ENCODE results near the gene NDUFA1.
A peak's percentile ranks its signal among the peaks of the same experiment; 100 is the strongest.
"Not testable (repeated sequence)": the region's sequence is repeated elsewhere in the genome, so short reads cannot be mapped to it uniquely, and the experiment has no call there.

NDUFA1 gene

DNA sequence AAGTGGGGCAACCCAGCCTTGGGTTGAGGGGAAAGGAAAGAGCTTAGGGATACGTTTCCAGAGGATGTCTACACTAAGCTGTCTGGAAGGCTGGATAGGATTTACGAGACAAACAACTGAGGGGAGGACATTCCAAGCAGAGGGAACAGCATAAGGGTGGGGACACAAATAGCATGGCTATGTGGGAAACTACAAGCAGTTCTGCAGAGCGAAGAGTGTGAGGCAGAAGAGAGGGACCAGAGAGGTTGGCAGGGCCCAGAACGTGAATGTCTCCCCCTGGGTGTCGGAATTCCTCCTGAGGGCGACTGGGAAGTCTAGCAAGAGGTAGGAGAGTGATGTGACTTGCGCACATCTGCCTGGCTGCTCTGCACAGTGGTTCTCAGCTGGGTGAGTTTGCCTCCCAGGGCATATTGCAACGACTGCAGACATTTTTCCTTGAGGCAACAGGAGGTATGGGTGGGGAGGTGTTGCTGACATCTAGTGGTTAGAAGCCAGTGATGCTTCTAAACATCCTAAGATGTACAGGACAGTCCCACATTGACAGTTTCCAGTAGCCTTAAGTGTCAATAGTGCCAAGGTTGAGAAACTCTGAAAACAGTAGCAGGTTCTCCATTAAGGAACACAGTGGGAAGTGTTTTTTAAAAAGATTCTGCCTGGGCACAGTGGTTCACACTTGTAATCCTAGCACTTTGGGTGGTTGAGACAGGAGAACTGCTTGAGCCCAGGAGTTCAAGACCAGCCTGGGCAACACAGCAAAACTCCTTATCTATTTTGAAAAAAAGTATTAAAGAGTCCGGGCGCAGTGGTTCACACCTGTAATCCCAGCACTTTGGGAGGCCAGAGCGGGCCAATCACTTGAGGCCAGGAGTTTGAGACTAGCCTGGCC, 9.2 kb downstream of the NDUFA1 start:
- no peaks in the 10 kb centered on the region for H3K36me3 ChIP-seq (ENCODE audit: insufficient read depth, low read length)
- H3K4me2 ChIP-seq (ENCODE audit: low read length) = no peak overlapping the region
- no peak overlapping the region for H3K9ac ChIP-seq (ENCODE audit: low read depth, low read length)
- H3K4me3 ChIP-seq (ENCODE audit: low read length) = no peak overlapping the region
- no peaks in the 10 kb centered on the region for H3K4me1 ChIP-seq (ENCODE audit: control insufficient read depth, insufficient read depth, low read length)
- no peaks in the 10 kb centered on the region for H3K9me3 ChIP-seq (replicated peaks; ENCODE audit: low read length)
- no peaks in the 10 kb centered on the region for H3K27me3 ChIP-seq (ENCODE audit: control insufficient read depth, insufficient read depth, low read length)

- Histone ChIP-seq H3K27me3 (ENCODE audit: control insufficient read depth, insufficient read depth, low read length) (no peaks in the 10 kb centered on the region), H3K9ac (ENCODE audit: low read depth, low read length) (no peak overlapping the region), H3K4me2 (ENCODE audit: low read length) (no peak overlapping the region), H3K4me1 (ENCODE audit: control insufficient read depth, insufficient read depth, low read length) (no peaks in the 10 kb centered on the region), H3K4me3 (ENCODE audit: low read length) (no peak overlapping the region), H3K36me3 (ENCODE audit: insufficient read depth, low read length) (no peaks in the 10 kb centered on the region), H3K9me3 (replicated peaks; ENCODE audit: low read length) (no peaks in the 10 kb centered on the region)
These were observed 14.2 kb downstream of the NDUFA1 start for GRCh38 chrX:119885554-119886428.

- H3K4me3 ChIP-seq (ENCODE audit: low read length) = peak overlapping the region; percentile 65
- H3K27me3 ChIP-seq (ENCODE audit: control insufficient read depth, insufficient read depth, low read length) = no peaks in the 10 kb centered on the region
- peak overlapping the region; percentile 80 for H3K4me2 ChIP-seq (ENCODE audit: low read length)
- H3K36me3 ChIP-seq (ENCODE audit: insufficient read depth, low read length) = no peaks in the 10 kb centered on the region
- H3K4me1 ChIP-seq (ENCODE audit: control insufficient read depth, insufficient read depth, low read length) = no peaks in the 10 kb centered on the region
- H3K9me3 ChIP-seq (replicated peaks; ENCODE audit: low read length) = no peaks in the 10 kb centered on the region
- H3K9ac ChIP-seq (ENCODE audit: low read depth, low read length) = no peak overlapping the region
These were observed 16.2 kb downstream of the NDUFA1 start for GRCh38 chrX:119887721-119888425.

DNA sequence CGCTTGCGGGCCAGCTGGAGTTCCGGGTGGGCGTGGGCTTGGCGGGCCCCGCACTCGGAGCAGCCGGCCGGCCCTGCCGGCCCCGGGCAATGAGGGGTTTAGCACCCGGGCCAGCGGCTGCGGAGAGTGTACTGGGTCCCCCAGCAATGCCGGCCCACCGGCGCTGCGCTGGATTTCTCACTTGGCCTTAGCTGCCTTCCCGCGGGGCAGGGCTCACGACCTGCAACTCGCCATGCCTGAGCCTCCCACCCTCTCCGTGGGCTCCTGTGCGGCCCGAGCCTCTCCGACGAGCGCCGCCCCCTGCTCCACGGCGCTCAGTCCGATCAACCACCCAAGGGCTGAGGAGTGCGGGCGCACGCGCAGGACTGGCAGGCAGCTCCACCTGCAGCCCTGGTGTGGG, 19.0 kb downstream of the NDUFA1 start:
- H3K4me3 ChIP-seq (ENCODE audit: low read length); H3K9ac ChIP-seq (ENCODE audit: low read depth, low read length); H3K4me1 ChIP-seq (ENCODE audit: control insufficient read depth, insufficient read depth, low read length); H3K27me3 ChIP-seq (ENCODE audit: control insufficient read depth, insufficient read depth, low read length); H3K4me2 ChIP-seq (ENCODE audit: low read length); H3K9me3 ChIP-seq (replicated peaks; ENCODE audit: low read length); H3K36me3 ChIP-seq (ENCODE audit: insufficient read depth, low read length): not testable (repeated sequence)

DNA sequence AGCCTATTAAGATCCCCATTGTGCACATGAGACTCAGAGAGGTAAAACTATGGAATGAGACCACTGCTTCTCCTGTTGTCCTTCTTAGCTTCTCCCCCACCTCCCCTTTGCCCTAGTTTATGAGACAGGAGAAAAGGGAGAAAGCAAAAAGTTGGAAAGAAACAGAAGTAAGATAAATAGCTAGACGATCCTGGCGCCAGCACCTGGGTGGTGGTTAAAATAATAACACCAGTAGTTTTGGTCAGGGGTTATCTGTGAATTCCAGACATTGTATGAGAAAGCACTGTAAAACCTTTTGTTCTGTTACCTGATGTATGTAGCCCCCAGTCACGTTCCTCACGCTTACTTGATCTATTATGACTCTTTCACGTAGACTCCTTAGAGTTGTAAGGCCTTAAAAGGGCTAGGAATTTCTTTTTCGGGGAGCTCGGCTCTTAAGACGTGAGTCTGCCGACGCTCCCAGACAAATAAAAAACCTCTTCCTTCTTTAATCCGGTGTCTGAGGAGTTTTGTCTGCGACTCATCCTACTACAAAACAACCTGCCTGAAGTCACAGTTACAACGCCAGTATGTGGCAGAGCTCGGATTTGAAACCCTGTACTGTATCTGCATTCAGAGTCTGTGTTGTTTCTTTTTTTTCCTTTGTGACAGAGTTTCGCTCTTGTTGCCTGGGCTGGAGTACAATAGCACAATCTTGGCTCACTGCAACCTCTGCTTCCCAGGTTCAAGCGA, 20.5 kb downstream of the NDUFA1 start:
- H3K27me3 ChIP-seq (ENCODE audit: control insufficient read depth, insufficient read depth, low read length); H3K36me3 ChIP-seq (ENCODE audit: insufficient read depth, low read length); H3K4me2 ChIP-seq (ENCODE audit: low read length); H3K4me3 ChIP-seq (ENCODE audit: low read length); H3K9ac ChIP-seq (ENCODE audit: low read depth, low read length); H3K4me1 ChIP-seq (ENCODE audit: control insufficient read depth, insufficient read depth, low read length); H3K9me3 ChIP-seq (replicated peaks; ENCODE audit: low read length): not testable (repeated sequence)

GRCh38 chrX:119895843-119896326, 24.3 kb downstream of the NDUFA1 start, which contains the start of gene AKAP14:
TSS of gene AKAP14 (plus strand) at chrX:119895893. CDS start at chrX:119903224, 7,331 bp downstream.
- no peaks in the 10 kb centered on the region for H3K9me3 ChIP-seq (replicated peaks; ENCODE audit: low read length)
- no peaks in the 10 kb centered on the region for H3K4me1 ChIP-seq (ENCODE audit: control insufficient read depth, insufficient read depth, low read length)
- H3K27me3 ChIP-seq (ENCODE audit: control insufficient read depth, insufficient read depth, low read length) = no peaks in the 10 kb centered on the region
- H3K36me3 ChIP-seq (ENCODE audit: insufficient read depth, low read length) = no peaks in the 10 kb centered on the region
- no peak within 1 kb of the TSS for H3K9ac ChIP-seq (ENCODE audit: low read depth, low read length)
- no peak within 1 kb of the TSS for H3K4me2 ChIP-seq (ENCODE audit: low read length)
- no peak within 1 kb of the TSS for H3K4me3 ChIP-seq (ENCODE audit: low read length)

DNA sequence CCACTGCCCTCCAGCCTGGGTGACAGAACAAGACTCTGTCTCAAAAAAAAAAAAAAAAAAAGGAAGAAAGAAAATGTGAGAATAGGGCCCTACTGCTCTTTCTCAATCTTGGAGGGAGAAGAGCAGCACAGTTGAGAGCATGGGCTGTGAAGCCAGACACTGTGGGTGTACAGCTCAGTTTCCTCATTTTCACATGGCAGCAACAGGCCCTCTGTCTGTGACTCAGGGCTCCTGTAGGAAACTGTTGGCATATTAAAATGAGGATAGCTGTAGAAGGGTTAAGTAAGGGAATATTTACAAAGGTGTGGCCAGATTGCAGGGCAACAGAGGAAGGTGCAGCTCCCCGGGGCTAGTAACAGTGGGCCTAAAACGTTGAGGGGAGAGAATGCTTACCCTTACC, 27.5 kb downstream of the NDUFA1 start:
- H3K4me2 ChIP-seq (ENCODE audit: low read length) = no peak overlapping the region

DNA sequence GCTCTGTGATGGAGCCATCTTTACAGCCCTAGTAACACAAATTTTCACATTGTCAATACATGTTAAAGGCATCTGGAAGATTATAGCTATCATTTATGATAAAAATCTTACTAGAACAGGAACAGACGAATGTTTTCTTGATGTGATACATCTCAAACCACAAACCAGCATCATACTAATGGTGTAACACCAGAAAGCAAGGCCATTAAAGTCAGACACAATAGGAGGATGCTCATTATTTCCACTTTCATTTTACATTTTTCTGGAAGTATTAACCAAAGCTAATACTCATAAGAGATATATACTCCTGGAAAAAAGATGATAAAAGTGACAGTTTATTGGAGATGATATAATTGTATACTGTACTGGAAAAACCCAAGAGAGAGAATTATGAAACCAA, 29.3 kb downstream of the NDUFA1 start:
- Histone ChIP-seq H3K9ac (ENCODE audit: low read depth, low read length) (no peak overlapping the region), H3K27me3 (ENCODE audit: control insufficient read depth, insufficient read depth, low read length) (no peaks in the 10 kb centered on the region), H3K4me3 (ENCODE audit: low read length) (no peak overlapping the region), H3K4me2 (ENCODE audit: low read length) (no peak overlapping the region), H3K36me3 (ENCODE audit: insufficient read depth, low read length) (no peaks in the 10 kb centered on the region), H3K9me3 (replicated peaks; ENCODE audit: low read length) (no peaks in the 10 kb centered on the region), H3K4me1 (ENCODE audit: control insufficient read depth, insufficient read depth, low read length) (no peaks in the 10 kb centered on the region)

More for the DNA sequence above, 27.5 kb downstream of the NDUFA1 start:
- Histone ChIP-seq H3K9ac (ENCODE audit: low read depth, low read length) (no peak overlapping the region), H3K4me3 (ENCODE audit: low read length) (no peak overlapping the region), H3K36me3 (ENCODE audit: insufficient read depth, low read length) (no peaks in the 10 kb centered on the region), H3K27me3 (ENCODE audit: control insufficient read depth, insufficient read depth, low read length) (no peaks in the 10 kb centered on the region), H3K9me3 (replicated peaks; ENCODE audit: low read length) (no peaks in the 10 kb centered on the region), H3K4me1 (ENCODE audit: control insufficient read depth, insufficient read depth, low read length) (no peaks in the 10 kb centered on the region)

GRCh38 chrX:119916310-119916709, 44.7 kb downstream of the NDUFA1 start:
- H3K27me3 ChIP-seq (ENCODE audit: control insufficient read depth, insufficient read depth, low read length) = no peaks in the 10 kb centered on the region
- H3K36me3 ChIP-seq (ENCODE audit: insufficient read depth, low read length) = no peaks in the 10 kb centered on the region
- H3K9ac ChIP-seq (ENCODE audit: low read depth, low read length) = no peak overlapping the region
- no peaks in the 10 kb centered on the region for H3K4me1 ChIP-seq (ENCODE audit: control insufficient read depth, insufficient read depth, low read length)
- no peak overlapping the region for H3K4me3 ChIP-seq (ENCODE audit: low read length)
- H3K9me3 ChIP-seq (replicated peaks; ENCODE audit: low read length) = no peaks in the 10 kb centered on the region
- H3K4me2 ChIP-seq (ENCODE audit: low read length) = no peak overlapping the region

DNA sequence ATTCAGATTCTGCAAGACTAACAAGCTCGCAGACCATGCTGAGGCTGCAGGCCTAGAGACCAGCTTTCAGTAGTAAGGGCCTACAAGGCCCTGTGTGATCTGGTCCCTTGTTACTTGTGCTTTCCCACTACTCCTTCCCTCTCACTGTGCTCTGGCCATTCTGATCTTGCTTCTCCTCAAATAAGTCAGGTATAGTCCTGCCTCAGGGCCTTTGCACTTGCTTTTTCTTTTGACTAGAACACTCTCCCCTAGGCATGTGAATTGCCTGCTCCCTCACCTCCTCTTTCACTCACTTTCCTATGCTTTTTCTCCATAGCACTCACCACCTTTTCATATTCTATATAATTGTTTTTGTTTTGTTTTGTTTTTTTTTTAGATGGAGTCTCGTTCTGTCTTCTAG, 46.2 kb downstream of the NDUFA1 start:
- H3K36me3 ChIP-seq (ENCODE audit: insufficient read depth, low read length) = no peaks in the 10 kb centered on the region

More for the DNA sequence above, 46.2 kb downstream of the NDUFA1 start:
- no peak overlapping the region for H3K9ac ChIP-seq (ENCODE audit: low read depth, low read length)
- no peak overlapping the region for H3K4me2 ChIP-seq (ENCODE audit: low read length)
- no peaks in the 10 kb centered on the region for H3K4me1 ChIP-seq (ENCODE audit: control insufficient read depth, insufficient read depth, low read length)
- no peak overlapping the region for H3K4me3 ChIP-seq (ENCODE audit: low read length)
- no peaks in the 10 kb centered on the region for H3K9me3 ChIP-seq (replicated peaks; ENCODE audit: low read length)
- H3K27me3 ChIP-seq (ENCODE audit: control insufficient read depth, insufficient read depth, low read length) = no peaks in the 10 kb centered on the region
